ENCODE results near the gene UQCC2. TPM values are rescaled to one million over a fixed set of nuclear protein-coding genes. Genes with fewer than 3 reads are reported as not detected.

UQCC2 gene
- total and polyA plus RNA-seq, 2 of the 8 experiments (the other 6 are each of a cell fraction or from before 2014, with no cell fraction given) = 52.1 to 104 TPM

- Histone ChIP-seq H3K27ac (ENCODE audit: low read depth, low read length) (no peak overlapping the region), H3K4me3 (ENCODE audit: extremely low read depth in 1 of 4, insufficient read depth in 2 of 4, low read depth in 3 of 4, low read length in 4 of 4) (no peak overlapping the region), H2BK5ac (ENCODE audit: low read depth, low read length) (no peak overlapping the region; the same call in 1 of the 2 replicates), H3K79me2 (ENCODE audit: control insufficient read depth in 1 of 2, insufficient read depth in 2 of 2, low read length in 2 of 2) (no peaks in the 10 kb centered on the region), H2AFZ (ENCODE audit: low read length) (no peak overlapping the region), H4K91ac (replicated peaks; ENCODE audit: insufficient read length, low read length) (no peak overlapping the region), H2AK5ac (ENCODE audit: low read depth, low read length) (no peak overlapping the region), H4K20me1 (replicated peaks in 1 of 2; ENCODE audit: control insufficient read depth in 1 of 2, insufficient read depth in 2 of 2, low read length in 2 of 2) (peaks cover 2% of the 10 kb centered on the region in 2 experiments), H2BK20ac (ENCODE audit: low read length) (no peak overlapping the region), H3K4ac (replicated peaks; ENCODE audit: insufficient read length, low read depth, low read length) (no peak overlapping the region), H3K9ac (replicated peaks in 1 of 4; ENCODE audit: extremely low read depth in 1 of 4, low read depth in 3 of 4, low read length in 3 of 4) (no peak overlapping the region), H4K8ac (ENCODE audit: extremely low read depth, insufficient read depth, low read length) (no peak overlapping the region), H3K14ac (ENCODE audit: insufficient read length) (no peak overlapping the region), H3K4me2 (ENCODE audit: insufficient read depth in 1 of 2, low read depth in 2 of 2, low read length in 2 of 2) (no peak overlapping the region), H3K4me1 (replicated peaks in 1 of 4; ENCODE audit: control insufficient read depth in 3 of 4, insufficient read depth in 4 of 4, low read length in 3 of 4) (peaks cover 0 to 3% (median 1%) of the 10 kb centered on the region in 4 experiments; a peak in 1 of 7 replicates), H3K23ac (ENCODE audit: insufficient read length) (no peak overlapping the region), H2BK12ac (ENCODE audit: low read depth, low read length) (no peak overlapping the region), H3K56ac (replicated peaks; ENCODE audit: insufficient read length, low read depth, low read length) (no peak overlapping the region), H3K79me1 (ENCODE audit: low read depth, low read length) (no peaks in the 10 kb centered on the region), H2BK15ac (ENCODE audit: low read length) (no peak overlapping the region), H3K23me2 (ENCODE audit: low read depth, low read length) (no peaks in the 10 kb centered on the region), H3K9me3 (ENCODE audit: insufficient read depth in 2 of 2, low read depth in 1 of 2, low read length in 1 of 2) (no peaks in the 10 kb centered on the region), H3K18ac (ENCODE audit: extremely low read depth, low read length) (no peak overlapping the region), H3K27me3 (replicated peaks in 1 of 4; ENCODE audit: control insufficient read depth in 3 of 4, extremely low read depth in 1 of 4, insufficient read depth in 3 of 4, low read length in 3 of 4) (no peaks in the 10 kb centered on the region), H4K5ac (ENCODE audit: insufficient read length, low read depth, low read length) (no peak overlapping the region), H3K36me3 (ENCODE audit: control insufficient read depth in 2 of 4, insufficient read depth in 4 of 4, low read length in 3 of 4) (peaks cover 7 to 23% (median 14%) of the 10 kb centered on the region in 4 experiments; a peak in 7 of 8 replicates), H2BK120ac (replicated peaks; ENCODE audit: low read depth, low read length) (no peak overlapping the region)
- DNase-seq (ENCODE audit: low read depth in 1 of 2, low spot score in 2 of 2) = no peak
- FAIRE-seq = no peak
- TF ChIP-seq TBP (IDR thresholded peaks at IDR 0.05; ENCODE audit: low read depth, low read length) (no peak), CTBP2 (IDR thresholded peaks at IDR 0.05; ENCODE audit: borderline replicate concordance, insufficient read depth, insufficient read length, low read length) (no peak), ASH2L (IDR thresholded peaks at IDR 0.05; ENCODE audit: low read length) (no peak), CEBPB (IDR thresholded peaks at IDR 0.05; ENCODE audit: low read depth, low read length) (no peak), TEAD4 (IDR thresholded peaks at IDR 0.05; ENCODE audit: low read depth, low read length) (no peak), RNF2 (IDR thresholded peaks at IDR 0.05; ENCODE audit: borderline replicate concordance, low read depth, low read length, missing control alignments, poor library complexity, severe bottlenecking) (no peak), POLR2AphosphoS5 (IDR thresholded peaks at IDR 0.05; ENCODE audit: low read depth, low read length) (no peak), FOSL1 (IDR thresholded peaks at IDR 0.05; ENCODE audit: insufficient read depth, low read depth, low read length) (no peak), CTCF (IDR thresholded peaks at IDR 0.05; ENCODE audit: control extremely low read depth in 1 of 3, insufficient read depth in 1 of 3, low read depth in 1 of 3, low read length in 3 of 3) (no peak), JUND (IDR thresholded peaks at IDR 0.05; ENCODE audit: low read length) (no peak), SP2 (IDR thresholded peaks at IDR 0.05; ENCODE audit: low read length) (no peak), KDM5A (IDR thresholded peaks at IDR 0.05; ENCODE audit: low read length) (no peak)
- CTCF ChIA-PET (ENCODE audit: partially characterized antibody) = interaction anchor here (1.1 to 12.7 kb wide), 9 partner anchors 13 to 86 kb away, joined by 3 to 131 read pairs (median 6); no protein-coding TSS in a partner anchor
- WGBS, 2 experiments (ENCODE audit: extremely low coverage in 1 of 2, insufficient coverage in 1 of 2, insufficient read length in 1 of 2, insufficient replicate concordance in 2 of 2, low coverage in 1 of 2, low lambda C conversion rate in 2 of 2, missing lambda C conversion rate in 1 of 2) = 89% methylated on average over 13 of the region's 17 CpGs; no CpG with 5 or more reads in 1 of the 2 experiments
- POLR2A ChIA-PET (ENCODE audit: partially characterized antibody) = interaction anchor here (1.2 kb wide), 2 partner anchors 9 to 43 kb away, joined by 3 read pairs; no protein-coding TSS in a partner anchor
These were observed 42.6 kb downstream of the UQCC2 start for GRCh38 chr6:33668914-33669313.
